Lung microvascular endothelial cell (primary cell): ENCODE data around the gene TLE2. TPM values are rescaled to one million over a fixed set of nuclear protein-coding genes. Genes with fewer than 3 reads are reported as not detected.

Experiments used
- DNase-seq, 2 donors: peaks; one replicate each; pipeline versions ENCODE4 v3.0.0 to v3.0.0-alpha.2; 2010; ENCODE audit warnings: low read depth in 2 of 2
- total RNA-seq: library from RNA; depleted of rRNA; stranded (reverse); fragments of >200 nt; gene quantifications from 2 replicates; pipeline ENCODE4 v1.2.1, GENCODE V29; 2014

TLE2 gene
- total RNA-seq, 1 donor from 2014 or later, result 17.5 TPM

DNA sequence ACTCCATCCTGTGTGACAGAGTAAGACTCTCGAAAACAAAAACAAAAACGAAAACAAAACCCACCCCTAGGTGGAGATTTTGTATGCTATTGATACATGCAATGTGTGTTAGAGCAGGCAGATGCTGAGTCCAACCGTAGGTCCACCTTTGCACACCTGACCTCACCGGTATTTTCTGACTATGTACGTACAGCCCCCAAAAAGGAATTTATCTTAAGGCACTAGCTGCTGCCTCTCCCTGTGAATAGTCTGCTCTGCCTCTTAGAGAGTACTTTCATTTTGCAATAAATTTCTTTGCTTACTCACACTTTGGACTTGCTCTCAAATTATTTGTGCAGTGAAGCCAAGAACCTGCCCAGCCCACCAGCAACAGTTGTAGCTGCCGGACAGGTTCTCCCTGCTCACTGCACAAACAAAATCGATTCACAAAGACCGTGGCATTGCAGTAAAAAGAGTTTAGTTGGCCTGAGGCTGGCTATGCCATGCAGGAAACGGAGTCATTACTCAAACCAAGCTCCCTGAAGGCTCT is 76.1 kb downstream of the TLE2 start:
- no peak for DNase-seq

DNA sequence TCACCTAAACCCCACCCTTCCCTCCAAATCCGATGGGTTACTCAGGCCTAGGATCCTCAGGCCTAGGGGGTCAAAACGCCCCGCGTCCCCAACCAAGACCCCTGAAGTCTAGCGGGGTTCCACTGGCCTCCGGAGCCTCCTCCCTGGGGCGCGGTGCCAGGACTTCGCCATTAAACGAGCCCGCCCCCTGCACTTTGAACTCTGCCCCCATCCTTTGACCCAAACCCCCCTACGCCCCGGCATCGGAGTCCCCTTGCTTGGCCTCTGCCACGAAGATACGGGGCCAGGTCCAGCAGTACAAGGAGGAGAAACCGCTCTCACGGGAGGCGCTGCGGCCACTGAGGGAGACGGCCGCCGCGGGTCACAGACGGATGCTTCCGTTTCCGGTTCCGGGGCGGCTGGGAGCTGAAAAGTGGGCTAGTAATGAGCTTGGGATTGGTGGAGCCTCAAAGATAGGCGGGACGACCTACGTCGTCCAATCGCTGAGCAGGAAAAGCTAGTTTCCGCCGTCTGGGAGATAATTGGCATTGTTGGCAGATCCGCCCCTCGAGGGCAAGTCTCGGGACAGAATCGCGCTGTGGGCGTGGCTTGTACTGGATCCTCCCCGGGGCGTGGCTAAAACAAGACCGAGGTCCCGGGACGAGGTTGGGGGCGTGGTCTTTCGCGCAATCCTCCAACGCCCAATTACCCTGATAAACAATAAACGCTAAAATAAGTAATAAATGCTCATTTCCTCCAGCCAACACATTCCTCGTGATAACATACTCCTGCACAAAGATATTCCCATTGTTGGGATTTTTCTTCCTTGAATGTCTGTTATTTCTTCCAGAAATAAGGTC is 78.6 kb downstream of the TLE2 start:
- peak; percentile 100 for DNase-seq

DNA sequence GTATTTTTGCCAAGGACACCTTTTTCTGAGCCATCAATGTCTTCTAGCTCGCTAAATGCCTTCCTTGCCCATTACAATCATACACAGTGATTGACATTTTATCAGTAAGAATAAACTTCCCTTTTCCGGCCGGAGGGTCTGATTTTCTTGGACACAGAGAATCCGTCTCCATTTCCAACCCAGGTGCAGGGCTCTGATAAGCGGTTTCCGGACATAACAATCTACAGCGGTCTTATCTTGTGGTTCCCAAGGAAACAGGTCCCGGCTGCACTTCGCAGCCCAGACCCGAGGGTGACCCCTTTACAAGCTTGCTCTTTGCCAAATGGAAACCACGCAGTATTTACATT is 79.2 kb downstream of the TLE2 start:
- peak; percentile 94 to 95 for DNase-seq

Other genes with a start within 250 kb of the TLE2 start
- gene SGTA, start 246.0 kb downstream of the TLE2 start, total RNA-seq, result 26.8 and 28.4 TPM in 2 replicates
- 26.6 and 36.8 TPM in 2 replicates for gene THOP1, start 243.8 kb downstream of the TLE2 start, total RNA-seq
- 2.2 and 3.2 TPM in 2 replicates for gene ZNF554, start 209.4 kb downstream of the TLE2 start, total RNA-seq
- gene ZNF555, start 187.8 kb downstream of the TLE2 start, total RNA-seq, result 2.2 and 3.0 TPM in 2 replicates
- not detected in 2 replicates for gene ZNF556, start 161.9 kb downstream of the TLE2 start, total RNA-seq
- 2.4 and 3.4 TPM in 2 replicates for gene ZNF57, start 128.4 kb downstream of the TLE2 start, total RNA-seq
- gene ZNF77, start 84.3 kb downstream of the TLE2 start, total RNA-seq, result 3.3 and 3.4 TPM in 2 replicates
- 0.99 and 1.1 TPM in 2 replicates for gene TLE6, start 51.7 kb downstream of the TLE2 start, total RNA-seq
- gene TLE5, start 33.2 kb upstream of the TLE2 start, total RNA-seq, result 103 and 142 TPM in 2 replicates
- gene GNA11, start 65.1 kb upstream of the TLE2 start, total RNA-seq, result 41.4 and 58.7 TPM in 2 replicates
- gene GNA15, start 106.8 kb upstream of the TLE2 start, total RNA-seq, result under 0.01 TPM in 1 of 2 replicates, not detected in the other
- gene S1PR4, start 149.5 kb upstream of the TLE2 start, total RNA-seq, result under 0.01 and 0.44 TPM in 2 replicates
- 26.2 and 31.2 TPM in 2 replicates for gene NCLN, start 156.7 kb upstream of the TLE2 start, total RNA-seq
- gene CELF5, start 195.4 kb upstream of the TLE2 start, total RNA-seq, result not detected in 2 replicates